HepG2 (cell line): Measurements from ENCODE around the gene ADORA2B. TPM values are rescaled to one million over a fixed set of nuclear protein-coding genes. Genes with fewer than 3 reads are reported as not detected.

Source experiments
- DNMT1 ChIP-seq: sonication (generic); formaldehyde crosslinking; IDR thresholded peaks from 2 replicates; pipeline ENCODE4 v1.5.1; 2020; ENCODE audit warnings: mild to moderate bottlenecking, missing genetic modification reagents
- FOXP1 ChIP-seq, 2 experiments: fragments of 450-650 bp in 1 of 2; IDR thresholded peaks; 2 replicates each; pipeline ENCODE4 v1.6.1; 2017 to 2018; ENCODE audit warnings: antibody characterized with exemption in 1 of 2
- NR3C1 ChIP-seq: sonication (generic); formaldehyde crosslinking; IDR thresholded peaks from 2 replicates; pipeline ENCODE4 v1.4.0; 2020; ENCODE audit warnings: missing genetic modification reagents
- PAX8 ChIP-seq: sonication (generic); formaldehyde crosslinking; IDR thresholded peaks from 2 replicates; pipeline ENCODE4 v1.8.0; 2022; ENCODE audit warnings: mild to moderate bottlenecking, missing genetic modification reagents, borderline replicate concordance
- REL ChIP-seq: sonication (generic); formaldehyde crosslinking; conservative IDR thresholded peaks from 2 replicates; pipeline ENCODE4 v1.8.0; 2022; ENCODE audit warnings: mild to moderate bottlenecking, missing genetic modification reagents, moderate library complexity
- RELA ChIP-seq: sonication (generic); formaldehyde crosslinking; IDR thresholded peaks from 2 replicates; pipeline ENCODE4 v1.4.0; 2020; ENCODE audit warnings: missing genetic modification reagents
- REST ChIP-seq, 2 experiments: IDR thresholded peaks; 2 replicates each; pipeline ENCODE4 v1.6.1; 2011 to 2012; ENCODE audit warnings: low read length in 2 of 2, borderline replicate concordance in 1 of 2, low read depth in 1 of 2, mild to moderate bottlenecking in 1 of 2, moderate library complexity in 1 of 2
- SNAI1 ChIP-seq: sonication (generic); formaldehyde crosslinking; IDR thresholded peaks from 2 replicates; pipeline ENCODE4 v1.5.0; 2020; ENCODE audit warnings: mild to moderate bottlenecking, missing genetic modification reagents, borderline replicate concordance
- SNRNP70 ChIP-seq: fragments of 200-400 bp; formaldehyde crosslinking; IDR thresholded peaks from 2 replicates; pipeline ENCODE4 v1.6.1; 2017; ENCODE audit warnings: mild to moderate bottlenecking, low read depth, low read length, moderate library complexity
- SP2 ChIP-seq: sonication (generic); formaldehyde crosslinking; IDR thresholded peaks from 2 replicates; pipeline ENCODE4 v1.5.1; 2020; ENCODE audit warnings: mild to moderate bottlenecking, missing genetic modification reagents
- TEAD2 ChIP-seq: sonication (generic); formaldehyde crosslinking; IDR thresholded peaks from 2 replicates; pipeline ENCODE4 v1.9.0; 2021; ENCODE audit warnings: missing genetic modification reagents
- TP53 ChIP-seq: sonication (generic); formaldehyde crosslinking; conservative IDR thresholded peaks from 2 replicates; pipeline ENCODE4 v1.4.0; 2020; ENCODE audit warnings: missing genetic modification reagents
- ZBTB26 ChIP-seq: IDR thresholded peaks from 2 replicates; pipeline ENCODE4 v1.6.1; 2016; ENCODE audit warnings: missing compliant biosample characterization, missing genetic modification reagents, borderline replicate concordance
- ZNF121 ChIP-seq: sonication (generic); formaldehyde crosslinking; IDR thresholded peaks from 2 replicates; pipeline ENCODE4 v1.5.0; 2020; ENCODE audit warnings: mild to moderate bottlenecking, missing genetic modification reagents
- ZNF350 ChIP-seq: sonication (generic); formaldehyde crosslinking; IDR thresholded peaks from 2 replicates; pipeline ENCODE4 v1.4.0; 2020; ENCODE audit warnings: mild to moderate bottlenecking, low read depth, missing genetic modification reagents, borderline replicate concordance
- ZNF407 ChIP-seq: sonication (generic); formaldehyde crosslinking; IDR thresholded peaks from one replicate; pipeline ENCODE4 v1.5.1; 2020; ENCODE audit warnings: mild to moderate bottlenecking, missing genetic modification reagents; ENCODE audit errors: not compliant biosample characterization
- ZNF7 ChIP-seq: IDR thresholded peaks from 2 replicates; pipeline ENCODE4 v1.6.1; 2016; ENCODE audit warnings: missing biosample characterization, missing genetic modification reagents
- ZNF792 ChIP-seq: IDR thresholded peaks from 2 replicates; pipeline ENCODE4 v1.6.1; 2016
- ZNF83 ChIP-seq: sonication (generic); formaldehyde crosslinking; IDR thresholded peaks from 2 replicates; pipeline ENCODE4 v1.4.0; 2020; ENCODE audit warnings: missing genetic modification reagents, mild to moderate bottlenecking, borderline replicate concordance
- polyA plus RNA-seq, 8 experiments: library from polyadenylated mRNA; depleted of rRNA in 3 of 8; stranded (reverse) in 7 of 8; unstranded in 1 of 8; fragments of >200 nt; fragmentation: Illumina TruSeq in 4 of 8; extraction: Trizol in 4 of 8; gene quantifications; 2 replicates each; pipeline versions ENCODE4 v1.2.1 to v1.2.3, GENCODE V29; 2011 to 2016; ENCODE audit warnings: low read depth in 4 of 8, missing spikeins in 1 of 8, mixed read lengths in 1 of 8; ENCODE audit not compliant: insufficient read depth in 1 of 8
- total RNA-seq, 5 experiments: library from RNA; depleted of rRNA; stranded (reverse); fragments of >200 nt; fragmentation: Illumina TruSeq; extraction: Trizol; gene quantifications; 2 replicates each; pipeline ENCODE4 v1.2.3, GENCODE V29; 2016; ENCODE audit warnings: low read depth in 1 of 5

The ADORA2B gene
- total and polyA plus RNA-seq, 2 of the 13 experiments (the other 11 are each of a cell fraction or from before 2014, with no cell fraction given): 10.4 to 20.0 TPM

GRCh38 chr17:15966879-15967248 is 21.9 kb downstream of the ADORA2B start (continued):
- TF ChIP-seq ZNF407 (peak; percentile 44), ZNF7 (CRISPR knock-in tag) (no peak), SP2 (CRISPR knock-in tag) (no peak), SNAI1 (CRISPR knock-in tag) (no peak), REST (IDR thresholded peaks at IDR 0.05; ENCODE audit: borderline replicate concordance in 1 of 2, low read depth in 1 of 2, low read length in 2 of 2) (no peak), ZNF121 (CRISPR knock-in tag) (no peak), RELA (CRISPR knock-in tag) (no peak), PAX8 (CRISPR knock-in tag) (no peak), SNRNP70 (no peak), DNMT1 (CRISPR knock-in tag) (no peak), TP53 (CRISPR knock-in tag) (0 out of 2 replicates have a peak, but pooled peaks have one; percentile 21), TEAD2 (CRISPR knock-in tag) (no peak), FOXP1 (IDR thresholded peaks at IDR 0.05) (no peak), FOXP1 (CRISPR knock-in tag; IDR thresholded peaks at IDR 0.05) (no peak), NR3C1 (no peak), ZBTB26 (CRISPR knock-in tag) (no peak), ZNF792 (CRISPR knock-in tag) (no peak), REL (CRISPR knock-in tag) (no peak), ZNF83 (CRISPR knock-in tag) (no peak), ZNF350 (CRISPR knock-in tag) (peak; percentile 30; the same call in 1 of the 2 replicates)
